NCI-H2196 (cell line): ENCODE measurements around the gene SHROOM2.

Experiments used
- DNase-seq: peaks from one replicate; lab custom pipeline; 2025; ENCODE audit not compliant: unreplicated experiment; lab: John Stamatoyannopoulos, UW

Gene SHROOM2

DNA sequence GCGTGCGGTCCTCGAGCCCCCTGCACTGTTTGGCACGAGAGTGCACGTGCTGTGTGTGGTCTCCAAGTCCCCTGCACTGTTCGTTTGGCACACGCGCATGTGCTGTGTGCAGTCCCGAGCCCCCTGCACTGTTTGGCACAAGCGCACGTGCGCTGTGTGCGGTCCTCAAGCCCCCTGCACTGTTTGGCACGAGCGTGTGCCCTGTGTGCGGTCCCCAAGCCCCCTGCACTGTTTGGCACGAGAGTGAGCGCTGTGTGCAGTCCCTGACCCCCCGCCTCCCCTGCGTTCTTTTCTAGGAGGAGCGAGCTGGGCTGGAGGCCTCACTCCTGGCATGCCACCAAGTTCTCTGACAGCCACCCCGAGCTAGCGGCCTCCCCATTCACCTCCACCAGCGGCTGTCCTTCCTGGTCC is 104.5 kb downstream of the SHROOM2 start:
- no peak for DNase-seq

DNA sequence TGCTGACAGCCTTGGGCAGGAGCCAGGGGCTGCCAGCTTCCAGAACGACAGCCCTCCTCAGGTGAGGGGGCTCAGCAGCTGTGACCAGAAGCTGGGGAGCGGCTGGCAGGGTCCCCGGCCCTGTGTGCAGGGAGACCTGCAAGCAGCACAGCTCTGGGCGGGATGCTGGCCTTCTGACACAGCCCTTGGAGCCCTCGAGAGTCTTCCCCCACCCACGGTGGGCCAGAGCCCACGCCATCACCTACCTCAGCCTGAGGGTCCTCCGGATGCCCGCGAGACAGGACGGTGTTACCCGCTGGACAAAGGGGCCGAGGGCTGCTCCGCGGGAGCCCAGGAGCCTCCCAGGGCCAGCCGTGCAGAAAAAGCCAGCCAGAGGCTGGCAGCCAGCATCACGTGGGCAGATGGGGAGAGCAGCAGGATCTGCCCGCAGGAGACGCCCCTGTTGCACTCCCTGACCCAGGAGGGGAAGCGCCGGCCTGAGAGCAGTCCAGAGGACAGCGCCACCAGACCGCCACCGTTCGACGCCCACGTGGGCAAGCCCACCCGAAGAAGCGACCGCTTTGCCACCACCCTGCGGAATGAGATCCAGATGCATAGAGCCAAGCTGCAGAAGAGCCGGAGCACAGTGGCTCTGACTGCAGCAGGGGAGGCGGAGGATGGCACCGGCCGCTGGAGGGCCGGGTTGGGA is 109.1 kb downstream of the SHROOM2 start:
- DNase-seq: no peak

- DNase-seq: no peak
These were observed 111.5 kb downstream of the SHROOM2 start for GRCh38 chrX:9897761-9898161.

DNA sequence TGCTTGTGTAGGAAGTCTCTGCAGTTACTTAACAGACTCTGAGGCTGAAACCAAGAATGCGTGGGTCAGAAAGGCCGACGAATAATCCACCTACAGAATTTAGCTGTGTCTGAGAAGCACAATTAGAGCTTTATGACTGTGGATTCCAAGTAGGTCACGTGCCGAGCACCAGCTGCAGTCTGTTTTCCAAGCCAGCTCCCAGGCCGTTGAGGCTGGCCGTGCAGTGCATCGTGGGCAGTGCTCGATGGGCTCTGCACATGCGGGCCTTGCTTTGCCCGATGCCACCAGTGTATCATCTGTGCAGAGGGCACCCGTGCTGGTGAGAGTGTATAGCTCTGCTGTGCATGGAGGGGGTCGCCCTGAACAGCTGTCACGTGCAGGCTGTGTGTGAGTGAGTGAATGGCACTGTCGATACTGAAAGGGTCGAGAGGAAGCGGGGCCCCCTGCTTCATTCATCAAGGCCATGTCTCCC is 113.4 kb downstream of the SHROOM2 start:
- DNase-seq: no peak

GRCh38 chrX:9902656-9903055 is 116.4 kb downstream of the SHROOM2 start:
- DNase-seq: no peak

GRCh38 chrX:9903146-9903545 is 116.9 kb downstream of the SHROOM2 start:
- DNase-seq: no peak

- DNase-seq: no peak
These were observed 119.1 kb downstream of the SHROOM2 start for GRCh38 chrX:9905288-9905687.

DNA sequence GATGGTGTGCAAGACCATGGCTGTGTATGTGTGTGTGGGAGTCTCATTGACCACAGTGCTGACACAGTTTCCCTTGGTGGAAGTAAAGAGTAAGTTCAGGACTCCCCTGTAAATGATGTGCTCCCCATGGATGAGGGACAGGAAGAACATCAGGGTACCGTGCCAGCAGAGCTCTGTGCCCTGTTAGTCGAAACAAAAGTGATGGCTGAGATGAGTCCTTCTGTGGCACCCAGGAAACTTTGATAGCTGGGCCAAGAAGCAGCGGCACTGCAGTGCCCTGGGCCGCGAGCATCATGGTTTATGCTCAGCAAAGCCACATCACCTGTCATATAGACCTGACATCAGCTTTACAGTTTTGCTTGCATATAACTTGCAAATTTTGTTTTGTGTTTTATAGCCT is 119.5 kb downstream of the SHROOM2 start:
- no peak for DNase-seq

GRCh38 chrX:9906919-9907318 is 120.7 kb downstream of the SHROOM2 start:
- no peak for DNase-seq

DNA sequence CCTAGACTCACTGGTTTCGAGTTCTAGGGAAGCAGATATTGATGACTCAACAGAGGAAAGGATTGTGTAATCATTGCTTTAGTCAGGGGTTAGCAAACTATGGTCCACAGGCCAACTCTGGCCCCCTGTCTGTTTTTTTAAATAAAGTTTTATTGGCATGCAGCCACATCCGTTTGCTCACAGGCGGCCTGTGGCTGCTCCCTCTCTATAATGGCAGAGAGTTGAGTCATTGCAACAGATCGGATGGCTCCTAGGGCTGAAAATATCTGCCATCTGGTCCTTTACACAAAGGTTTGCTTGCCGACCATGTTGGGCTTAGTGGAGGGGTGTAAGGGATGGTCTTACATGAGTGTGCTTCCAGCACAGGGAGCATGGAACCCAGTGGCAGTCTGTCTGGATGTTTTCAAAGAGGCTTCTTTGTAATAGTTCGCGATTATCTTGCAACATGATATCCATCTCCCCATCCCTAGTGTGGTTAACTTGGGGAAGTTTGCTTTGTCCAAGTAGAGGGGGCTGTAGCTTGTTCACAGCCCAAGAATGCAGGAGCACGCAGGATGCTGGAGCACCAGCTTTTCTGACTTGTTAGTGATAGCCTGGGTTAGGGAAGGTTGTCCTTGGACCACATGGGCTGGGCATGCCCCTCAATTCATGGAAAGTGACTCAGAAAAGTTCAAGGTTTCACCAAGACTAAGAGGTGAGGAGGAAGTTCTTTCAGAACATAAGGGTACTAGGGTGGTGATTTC is 121.6 kb downstream of the SHROOM2 start:
- no peak for DNase-seq

GRCh38 chrX:9909254-9909653 is 123.0 kb downstream of the SHROOM2 start:
- no peak for DNase-seq

GRCh38 chrX:9911487-9911886 is 125.3 kb downstream of the SHROOM2 start:
- no peak for DNase-seq

GRCh38 chrX:9912351-9913145 is 126.3 kb downstream of the SHROOM2 start:
- no peak for DNase-seq

DNA sequence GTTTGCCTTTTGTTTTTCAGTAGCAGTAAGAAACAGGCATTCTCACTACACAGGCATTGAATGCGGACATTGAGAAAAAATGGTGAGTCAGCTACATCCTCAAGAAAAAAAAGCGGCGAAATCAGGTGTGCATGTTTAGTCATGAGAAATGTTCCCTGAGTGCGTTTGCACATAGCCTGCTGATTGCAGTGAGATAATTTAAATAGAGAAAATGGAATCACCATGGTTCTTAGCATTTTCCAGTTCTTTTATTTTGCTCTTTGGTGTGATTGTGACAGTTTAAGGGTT is 126.9 kb downstream of the SHROOM2 start:
- no peak for DNase-seq

GRCh38 chrX:9917861-9918260 is 131.6 kb downstream of the SHROOM2 start:
- no peak for DNase-seq

- DNase-seq: no peak
These were observed 133.5 kb downstream of the SHROOM2 start for GRCh38 chrX:9919632-9920172.

DNA sequence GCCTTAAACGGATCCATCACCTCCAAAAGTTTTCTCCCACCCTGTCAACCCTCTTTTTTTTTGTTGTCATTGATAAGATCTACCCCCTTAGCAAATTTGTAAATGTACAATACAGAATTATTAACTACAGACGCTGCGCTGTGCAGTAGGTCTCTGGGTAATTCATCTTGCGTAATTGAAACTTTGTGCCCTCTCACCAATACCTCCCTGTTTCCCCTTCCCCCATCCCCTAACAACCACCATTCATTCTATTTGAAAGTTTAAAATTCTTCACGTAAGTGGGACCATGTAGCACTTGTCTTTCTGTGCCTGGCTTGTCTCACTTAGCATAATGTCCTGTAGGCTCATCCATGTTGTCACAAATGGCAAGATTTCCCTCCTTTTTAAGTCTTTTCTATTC is 135.2 kb downstream of the SHROOM2 start:
- no peak for DNase-seq

GRCh38 chrX:9923357-9923756 is 137.1 kb downstream of the SHROOM2 start:
- no peak for DNase-seq

DNA sequence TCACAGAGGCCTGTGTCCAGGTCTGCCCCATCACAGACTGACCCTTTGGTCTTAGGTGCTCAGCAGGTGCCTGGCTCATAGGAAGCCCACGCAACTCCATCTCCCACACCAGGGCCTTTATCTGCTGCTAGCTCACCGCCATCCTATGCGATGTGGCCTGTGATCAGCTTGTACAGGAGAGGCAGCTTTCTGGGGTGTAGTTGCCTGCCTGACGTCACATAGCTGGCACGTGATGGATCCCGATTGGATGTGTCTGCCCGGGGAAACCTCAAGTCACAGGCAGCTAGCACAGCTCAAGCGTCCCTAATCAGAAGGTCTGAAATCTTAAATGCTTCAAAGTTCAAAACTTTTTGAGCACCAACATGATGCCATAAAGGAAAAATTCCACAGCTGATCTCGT is 139.8 kb downstream of the SHROOM2 start:
- no peak for DNase-seq

- peak; percentile 1 for DNase-seq
These were observed 141.7 kb downstream of the SHROOM2 start for GRCh38 chrX:9927698-9928482.

GRCh38 chrX:9935436-9935835 is 149.2 kb downstream of the SHROOM2 start:
- no peak for DNase-seq
